ENCODE measurements around the gene NCLN.

Gene NCLN

DNA sequence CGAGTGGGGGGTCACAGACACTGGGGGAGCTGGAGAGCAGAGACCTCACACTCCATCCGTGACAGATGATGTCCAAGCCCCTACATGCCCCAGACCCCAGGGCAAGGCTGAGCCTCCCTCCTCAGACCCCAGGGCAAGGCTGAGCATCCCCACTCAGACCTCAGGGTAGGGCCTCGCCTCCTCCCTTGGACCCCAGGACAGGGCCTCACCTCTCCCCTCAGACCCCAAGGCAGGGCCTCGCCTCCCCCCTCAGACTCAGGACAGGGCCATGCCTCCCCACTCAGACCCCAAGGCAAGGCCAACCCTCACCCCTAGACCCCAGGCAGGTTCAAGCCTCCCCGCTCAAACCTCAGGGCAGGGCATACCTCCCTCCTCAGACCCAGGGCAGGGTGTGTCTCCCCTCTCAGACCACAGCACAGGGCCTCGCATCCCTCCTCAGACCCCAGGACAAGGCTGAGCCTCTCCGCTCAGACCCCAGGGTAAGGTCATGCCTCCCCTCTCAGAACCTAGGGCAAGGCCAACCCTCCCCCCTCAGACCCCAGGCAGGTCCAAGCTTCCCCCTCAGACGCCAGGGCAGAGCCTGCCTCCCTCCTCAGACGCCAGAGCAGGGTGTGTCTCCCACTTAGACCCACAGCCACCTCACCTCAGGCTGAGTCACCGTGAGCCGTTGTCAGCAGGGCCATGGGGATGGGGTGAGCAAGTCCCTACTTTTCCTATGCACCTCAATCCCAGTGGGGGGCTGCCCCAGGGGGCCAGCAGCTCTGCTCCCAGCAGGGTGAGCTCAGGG is 8.8 kb upstream of the NCLN start:
- H3K4me1 ChIP-seq (ENCODE audit: control insufficient read depth, low read depth, low read length): no peaks in the 10 kb centered on the region
- H3K27ac ChIP-seq (ENCODE audit: low read length): no peak overlapping the region
- H3K27me3 ChIP-seq (ENCODE audit: control insufficient read depth, insufficient read depth, low read length): no peaks in the 10 kb centered on the region
- no peaks in the 10 kb centered on the region for H3K36me3 ChIP-seq (ENCODE audit: control insufficient read depth, low read depth, low read length)
- no peak overlapping the region for H3K4me3 ChIP-seq (ENCODE audit: low read length)
- H3K9me3 ChIP-seq (ENCODE audit: control insufficient read depth, low read depth, low read length): no peaks in the 10 kb centered on the region
- no peak overlapping the region for H3K9ac ChIP-seq (ENCODE audit: low read length)

DNA sequence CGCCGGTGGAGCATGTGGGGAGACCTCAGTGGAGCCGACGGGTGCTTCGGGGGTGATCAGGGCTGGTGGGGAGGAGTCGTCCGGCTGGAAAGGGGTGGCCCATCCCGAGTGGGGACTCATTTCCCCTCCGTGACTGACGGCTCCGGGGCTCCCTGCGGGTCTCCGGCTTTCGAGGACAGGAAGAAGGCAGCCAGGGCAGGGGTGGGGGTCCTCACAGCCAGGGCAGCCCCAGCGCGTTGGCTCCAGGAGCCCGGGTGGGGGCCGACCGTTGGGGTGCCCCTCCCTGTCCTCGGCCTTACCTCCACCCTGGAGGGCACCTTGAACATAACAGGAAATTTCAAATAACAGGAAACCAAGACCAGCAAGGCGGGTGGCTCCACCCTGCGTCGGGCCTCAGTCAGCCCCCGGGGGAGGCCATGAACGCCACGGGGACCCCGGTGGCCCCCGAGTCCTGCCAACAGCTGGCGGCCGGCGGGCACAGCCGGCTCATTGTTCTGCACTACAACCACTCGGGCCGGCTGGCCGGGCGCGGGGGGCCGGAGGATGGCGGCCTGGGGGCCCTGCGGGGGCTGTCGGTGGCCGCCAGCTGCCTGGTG is 7.3 kb upstream of the NCLN start, which contains the start of gene S1PR4:
TSS of gene S1PR4 (plus strand) at position 393 of the 596 bp plus-strand sequence. CDS start at position 417, 24 bp downstream.
- no peak within 1 kb of the TSS for H3K9ac ChIP-seq (ENCODE audit: low read length)
- H3K27ac ChIP-seq (ENCODE audit: low read length): no peak within 1 kb of the TSS
- H3K4me3 ChIP-seq (ENCODE audit: low read length): no peak within 1 kb of the TSS
- no peaks in the 10 kb centered on the region for H3K27me3 ChIP-seq (ENCODE audit: control insufficient read depth, insufficient read depth, low read length)
- H3K36me3 ChIP-seq (ENCODE audit: control insufficient read depth, low read depth, low read length): no peaks in the 10 kb centered on the region
- H3K9me3 ChIP-seq (ENCODE audit: control insufficient read depth, low read depth, low read length): no peaks in the 10 kb centered on the region
- no peaks in the 10 kb centered on the region for H3K4me1 ChIP-seq (ENCODE audit: control insufficient read depth, low read depth, low read length)

DNA sequence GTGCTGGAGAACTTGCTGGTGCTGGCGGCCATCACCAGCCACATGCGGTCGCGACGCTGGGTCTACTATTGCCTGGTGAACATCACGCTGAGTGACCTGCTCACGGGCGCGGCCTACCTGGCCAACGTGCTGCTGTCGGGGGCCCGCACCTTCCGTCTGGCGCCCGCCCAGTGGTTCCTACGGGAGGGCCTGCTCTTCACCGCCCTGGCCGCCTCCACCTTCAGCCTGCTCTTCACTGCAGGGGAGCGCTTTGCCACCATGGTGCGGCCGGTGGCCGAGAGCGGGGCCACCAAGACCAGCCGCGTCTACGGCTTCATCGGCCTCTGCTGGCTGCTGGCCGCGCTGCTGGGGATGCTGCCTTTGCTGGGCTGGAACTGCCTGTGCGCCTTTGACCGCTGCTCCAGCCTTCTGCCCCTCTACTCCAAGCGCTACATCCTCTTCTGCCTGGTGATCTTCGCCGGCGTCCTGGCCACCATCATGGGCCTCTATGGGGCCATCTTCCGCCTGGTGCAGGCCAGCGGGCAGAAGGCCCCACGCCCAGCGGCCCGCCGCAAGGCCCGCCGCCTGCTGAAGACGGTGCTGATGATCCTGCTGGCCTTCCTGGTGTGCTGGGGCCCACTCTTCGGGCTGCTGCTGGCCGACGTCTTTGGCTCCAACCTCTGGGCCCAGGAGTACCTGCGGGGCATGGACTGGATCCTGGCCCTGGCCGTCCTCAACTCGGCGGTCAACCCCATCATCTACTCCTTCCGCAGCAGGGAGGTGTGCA is 6.6 kb upstream of the NCLN start:
- H3K27ac ChIP-seq (ENCODE audit: low read length): no peak overlapping the region
- no peaks in the 10 kb centered on the region for H3K4me1 ChIP-seq (ENCODE audit: control insufficient read depth, low read depth, low read length)
- H3K27me3 ChIP-seq (ENCODE audit: control insufficient read depth, insufficient read depth, low read length): no peaks in the 10 kb centered on the region
- H3K36me3 ChIP-seq (ENCODE audit: control insufficient read depth, low read depth, low read length): no peaks in the 10 kb centered on the region
- H3K9ac ChIP-seq (ENCODE audit: low read length): no peak overlapping the region
- no peak overlapping the region for H3K4me3 ChIP-seq (ENCODE audit: low read length)
- no peaks in the 10 kb centered on the region for H3K9me3 ChIP-seq (ENCODE audit: control insufficient read depth, low read depth, low read length)

DNA sequence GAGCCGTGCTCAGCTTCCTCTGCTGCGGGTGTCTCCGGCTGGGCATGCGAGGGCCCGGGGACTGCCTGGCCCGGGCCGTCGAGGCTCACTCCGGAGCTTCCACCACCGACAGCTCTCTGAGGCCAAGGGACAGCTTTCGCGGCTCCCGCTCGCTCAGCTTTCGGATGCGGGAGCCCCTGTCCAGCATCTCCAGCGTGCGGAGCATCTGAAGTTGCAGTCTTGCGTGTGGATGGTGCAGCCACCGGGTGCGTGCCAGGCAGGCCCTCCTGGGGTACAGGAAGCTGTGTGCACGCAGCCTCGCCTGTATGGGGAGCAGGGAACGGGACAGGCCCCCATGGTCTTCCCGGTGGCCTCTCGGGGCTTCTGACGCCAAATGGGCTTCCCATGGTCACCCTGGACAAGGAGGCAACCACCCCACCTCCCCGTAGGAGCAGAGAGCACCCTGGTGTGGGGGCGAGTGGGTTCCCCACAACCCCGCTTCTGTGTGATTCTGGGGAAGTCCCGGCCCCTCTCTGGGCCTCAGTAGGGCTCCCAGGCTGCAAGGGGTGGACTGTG is 5.9 kb upstream of the NCLN start:
- H3K4me1 ChIP-seq (ENCODE audit: control insufficient read depth, low read depth, low read length): no peaks in the 10 kb centered on the region
- no peaks in the 10 kb centered on the region for H3K9me3 ChIP-seq (ENCODE audit: control insufficient read depth, low read depth, low read length)
- no peak overlapping the region for H3K27ac ChIP-seq (ENCODE audit: low read length)
- no peak overlapping the region for H3K9ac ChIP-seq (ENCODE audit: low read length)
- H3K36me3 ChIP-seq (ENCODE audit: control insufficient read depth, low read depth, low read length): no peaks in the 10 kb centered on the region
- H3K27me3 ChIP-seq (ENCODE audit: control insufficient read depth, insufficient read depth, low read length): no peaks in the 10 kb centered on the region
- no peak overlapping the region for H3K4me3 ChIP-seq (ENCODE audit: low read length)

DNA sequence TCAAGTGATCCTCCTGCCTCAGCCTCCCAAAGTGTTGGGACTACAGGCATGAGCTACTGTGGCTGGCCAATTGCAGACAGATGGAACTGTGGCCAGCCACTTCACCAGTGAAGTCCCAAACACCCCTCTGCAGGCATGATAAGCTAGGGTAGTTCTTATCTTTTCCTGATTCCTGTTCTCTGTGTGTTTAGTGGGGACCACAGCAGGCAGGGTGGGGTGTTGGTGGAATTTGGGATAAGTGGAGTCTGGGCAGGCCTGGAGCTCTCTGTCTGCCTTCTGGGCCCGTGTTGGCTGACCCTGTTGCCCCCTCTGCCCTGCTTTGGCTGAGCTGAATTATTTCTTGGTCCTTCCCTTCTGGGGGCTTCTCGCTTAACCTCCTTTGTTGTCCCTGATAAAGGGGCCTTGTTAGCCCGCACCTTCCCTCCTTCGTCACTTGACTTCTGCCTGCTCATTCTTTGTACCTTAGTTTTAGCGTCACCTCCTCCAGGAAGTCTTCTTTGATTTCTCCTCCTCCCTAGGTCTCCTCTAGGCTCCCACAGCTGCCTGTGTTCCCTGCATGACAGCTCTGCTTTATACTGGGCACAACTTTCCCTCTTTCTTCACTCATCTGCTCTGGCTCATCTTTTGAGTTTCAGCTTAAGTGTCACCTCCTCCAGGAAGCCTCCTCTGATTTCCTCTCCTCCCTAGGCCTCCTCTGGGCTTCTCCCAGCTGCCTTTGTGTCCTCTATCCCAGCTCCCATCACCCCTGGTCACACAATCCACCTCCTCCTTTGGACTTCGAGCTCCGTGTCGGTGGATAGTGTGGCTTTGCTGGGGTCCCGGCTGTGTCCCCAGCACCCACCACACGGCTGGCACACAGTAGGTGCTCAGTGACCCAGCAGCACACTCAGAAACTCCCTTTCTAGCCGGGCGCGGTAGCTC is 1.7 kb upstream of the NCLN start:
- Histone ChIP-seq H3K9me3 (ENCODE audit: control insufficient read depth, low read depth, low read length) (no peaks in the 10 kb centered on the region), H3K9ac (ENCODE audit: low read length) (no peak overlapping the region), H3K27me3 (ENCODE audit: control insufficient read depth, insufficient read depth, low read length) (no peaks in the 10 kb centered on the region), H3K4me3 (ENCODE audit: low read length) (no peak overlapping the region), H3K4me1 (ENCODE audit: control insufficient read depth, low read depth, low read length) (peaks cover 6% of the 10 kb centered on the region), H3K36me3 (ENCODE audit: control insufficient read depth, low read depth, low read length) (no peaks in the 10 kb centered on the region), H3K27ac (ENCODE audit: low read length) (no peak overlapping the region)

DNA sequence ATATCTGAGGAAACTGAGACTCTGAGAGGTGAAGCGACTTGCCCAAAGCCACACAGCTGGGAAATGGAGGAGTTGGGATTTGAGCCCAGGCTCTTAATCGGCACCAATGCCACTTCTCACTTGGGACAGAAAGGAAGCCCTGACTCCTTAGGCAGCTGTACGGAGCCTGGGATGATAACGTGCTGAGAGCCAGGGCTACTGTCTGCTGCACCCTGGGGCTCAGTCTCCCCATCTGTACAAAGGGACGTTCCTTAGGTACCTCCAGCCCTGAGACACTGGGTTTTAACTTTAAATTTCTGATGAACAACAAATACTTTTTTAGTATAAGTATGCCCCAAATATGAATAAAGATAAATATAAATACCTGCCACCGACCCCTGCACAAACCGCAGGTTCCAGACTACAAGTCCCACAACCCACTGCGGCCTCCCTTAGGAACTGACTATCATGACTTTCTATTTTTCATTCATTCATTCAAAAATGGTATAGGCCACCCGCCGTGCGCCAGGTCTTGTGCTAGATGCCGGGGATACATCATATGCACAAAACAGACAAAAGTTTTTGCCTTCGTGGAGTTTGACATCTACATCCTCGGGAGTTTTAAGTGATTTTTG is 776 bp upstream of the NCLN start:
- Histone ChIP-seq H3K4me3 (ENCODE audit: low read length) (peak overlapping the region; percentile 94), H3K27ac (ENCODE audit: low read length) (peak overlapping the region; percentile 93), H3K27me3 (ENCODE audit: control insufficient read depth, insufficient read depth, low read length) (no peaks in the 10 kb centered on the region), H3K9me3 (ENCODE audit: control insufficient read depth, low read depth, low read length) (no peaks in the 10 kb centered on the region), H3K36me3 (ENCODE audit: control insufficient read depth, low read depth, low read length) (no peaks in the 10 kb centered on the region), H3K4me1 (ENCODE audit: control insufficient read depth, low read depth, low read length) (peaks cover 6% of the 10 kb centered on the region), H3K9ac (ENCODE audit: low read length) (peak overlapping the region; percentile 85)

DNA sequence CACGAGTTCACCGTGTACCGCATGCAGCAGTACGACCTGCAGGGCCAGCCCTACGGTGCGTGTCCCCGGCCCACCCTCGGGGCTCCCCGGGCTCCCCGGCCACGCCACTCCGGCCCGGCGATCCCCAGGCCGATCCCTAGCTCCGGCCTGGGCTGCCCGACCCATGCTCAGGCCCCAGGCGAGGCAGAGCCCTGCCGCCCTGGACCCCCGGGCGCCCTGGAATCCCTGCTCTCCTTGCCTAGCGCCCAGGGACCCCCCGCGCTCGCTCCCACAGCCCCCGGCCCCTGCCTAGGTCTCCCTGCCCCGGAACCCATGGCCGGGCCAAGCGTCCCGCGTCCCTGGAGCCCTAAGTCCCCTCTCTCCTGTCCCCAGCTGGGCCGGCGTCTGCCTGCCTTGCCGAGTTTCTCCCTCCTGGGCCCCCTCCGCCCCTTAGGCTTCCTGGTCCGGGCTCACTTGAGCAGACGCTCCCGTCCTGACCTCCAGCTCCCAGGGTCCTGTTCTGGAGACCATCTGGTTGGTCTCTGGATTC is 494 bp downstream of the NCLN start:
- Histone ChIP-seq H3K27ac (ENCODE audit: low read length) (no peak overlapping the region), H3K36me3 (ENCODE audit: control insufficient read depth, low read depth, low read length) (no peaks in the 10 kb centered on the region), H3K9me3 (ENCODE audit: control insufficient read depth, low read depth, low read length) (no peaks in the 10 kb centered on the region), H3K4me1 (ENCODE audit: control insufficient read depth, low read depth, low read length) (peaks cover 6% of the 10 kb centered on the region), H3K4me3 (ENCODE audit: low read length) (peak overlapping the region; percentile 94), H3K9ac (ENCODE audit: low read length) (peak overlapping the region; percentile 85), H3K27me3 (ENCODE audit: control insufficient read depth, insufficient read depth, low read length) (no peaks in the 10 kb centered on the region)

DNA sequence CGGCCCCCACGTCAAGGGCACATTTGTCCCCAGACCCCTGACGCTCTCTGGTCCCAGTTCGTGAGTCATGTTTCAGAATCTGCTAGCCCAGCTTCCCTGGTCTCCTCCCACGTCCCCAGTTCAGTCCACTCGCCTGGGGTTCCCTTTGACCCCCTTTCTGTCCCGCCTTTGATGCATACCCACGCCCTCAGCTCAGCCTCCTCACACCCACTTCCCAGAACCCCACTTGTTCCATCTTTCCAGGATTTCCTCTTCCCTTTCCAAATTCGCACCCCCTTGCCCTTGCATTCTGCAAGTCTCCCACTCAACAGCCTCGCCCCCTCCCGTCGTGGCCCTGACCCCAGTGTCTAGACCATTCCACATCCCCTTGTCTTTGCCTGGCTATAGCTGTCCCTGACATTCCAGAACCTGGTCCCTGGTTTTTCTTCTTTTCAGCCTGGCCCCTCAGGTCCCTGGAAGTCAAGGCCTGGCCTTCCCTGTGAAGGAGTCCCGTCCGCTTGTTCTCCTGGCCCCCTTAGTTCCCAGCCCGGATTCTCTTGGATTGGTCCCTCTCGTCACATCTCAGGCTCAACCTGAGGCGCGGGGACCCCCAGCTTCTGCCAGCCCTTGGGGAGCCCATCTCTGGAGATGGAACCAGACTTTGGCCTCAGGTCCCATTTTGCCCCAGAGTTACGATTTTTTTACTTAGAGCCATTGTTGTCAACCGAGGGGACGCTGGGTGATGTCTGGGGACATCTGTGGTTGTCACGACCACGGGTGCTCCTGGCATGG is 1.3 kb downstream of the NCLN start:
- peak overlapping the region; percentile 85 for H3K9ac ChIP-seq (ENCODE audit: low read length)
- H3K4me1 ChIP-seq (ENCODE audit: control insufficient read depth, low read depth, low read length): peaks cover 6% of the 10 kb centered on the region
- no peaks in the 10 kb centered on the region for H3K9me3 ChIP-seq (ENCODE audit: control insufficient read depth, low read depth, low read length)
- no peak overlapping the region for H3K27ac ChIP-seq (ENCODE audit: low read length)
- no peaks in the 10 kb centered on the region for H3K27me3 ChIP-seq (ENCODE audit: control insufficient read depth, insufficient read depth, low read length)
- no peaks in the 10 kb centered on the region for H3K36me3 ChIP-seq (ENCODE audit: control insufficient read depth, low read depth, low read length)
- H3K4me3 ChIP-seq (ENCODE audit: low read length): peak overlapping the region; percentile 94

DNA sequence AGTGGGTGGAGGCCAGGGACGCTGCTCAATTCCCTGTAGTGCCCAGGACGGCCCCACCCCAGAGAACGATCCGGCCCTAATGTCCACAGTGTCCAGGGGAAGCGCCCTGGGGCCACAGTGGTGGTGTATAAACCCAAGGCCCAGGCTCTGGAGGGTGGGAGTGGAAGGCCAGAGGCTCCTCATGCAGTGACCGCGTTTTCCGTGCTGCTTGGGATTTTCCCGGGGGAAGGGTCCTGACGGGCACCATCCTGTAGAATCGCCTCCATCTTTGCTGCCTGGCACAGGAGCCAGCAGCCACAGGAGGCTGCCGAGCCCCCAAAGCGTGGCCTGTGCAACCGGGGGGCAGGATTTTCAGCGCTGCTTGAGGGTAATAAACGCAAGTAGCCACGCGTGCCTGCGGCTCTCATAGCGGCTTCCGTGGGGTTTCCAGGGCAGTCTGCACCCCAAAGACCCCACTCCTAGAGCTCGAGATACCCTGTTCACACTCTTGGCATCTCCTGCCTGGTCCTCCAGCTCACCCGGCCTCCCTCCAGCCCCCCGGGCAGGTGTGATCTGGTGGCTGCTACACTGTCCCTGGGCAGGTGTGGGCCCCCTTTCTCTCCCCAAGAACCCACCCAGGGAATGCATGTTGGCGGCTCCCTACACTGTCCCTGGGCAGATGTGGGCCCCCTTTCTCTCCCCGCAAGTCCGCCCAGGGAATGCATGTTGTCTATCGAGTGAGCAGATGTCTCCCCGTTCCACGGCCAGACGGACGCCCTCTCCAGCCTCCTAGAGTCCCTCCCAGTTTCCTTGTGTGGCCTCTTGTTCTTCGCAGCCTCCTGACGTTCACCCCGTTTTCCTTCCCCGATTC is 2.2 kb downstream of the NCLN start:
- no peak overlapping the region for H3K27ac ChIP-seq (ENCODE audit: low read length)
- peaks cover 6% of the 10 kb centered on the region for H3K4me1 ChIP-seq (ENCODE audit: control insufficient read depth, low read depth, low read length)
- no peaks in the 10 kb centered on the region for H3K36me3 ChIP-seq (ENCODE audit: control insufficient read depth, low read depth, low read length)
- H3K27me3 ChIP-seq (ENCODE audit: control insufficient read depth, insufficient read depth, low read length): no peaks in the 10 kb centered on the region
- H3K9me3 ChIP-seq (ENCODE audit: control insufficient read depth, low read depth, low read length): no peaks in the 10 kb centered on the region
- H3K9ac ChIP-seq (ENCODE audit: low read length): no peak overlapping the region
- no peak overlapping the region for H3K4me3 ChIP-seq (ENCODE audit: low read length)
